Keratinocyte (primary cell): ENCODE data around the gene P2RY11. TPM values are rescaled to one million over a fixed set of nuclear protein-coding genes. Genes with fewer than 3 reads are reported as not detected.

Experiments used
- DNase-seq: peaks from one replicate; pipeline ENCODE4 v3.0.0-alpha.2; 2011; ENCODE audit warnings: low read depth, missing footprints, low spot score
- FAIRE-seq: peaks from 2 replicates; lab custom pipeline; 2011; peaks lifted over from hg19 to GRCh38; lab: Jason Lieb, UNC
- H2AFZ ChIP-seq: 2 replicates; pipeline ENCODE4 v1.6.0; 2012; ENCODE audit warnings: low read length, control low read depth, inconsistent platforms; ENCODE audit not compliant: control insufficient read depth
- H3K27ac ChIP-seq: 2 replicates; pipeline ENCODE4 v1.5.1; 2011; ENCODE audit warnings: low read length; ENCODE audit not compliant: control insufficient read depth, insufficient read depth
- H3K27me3 ChIP-seq: 3 replicates; pipeline ENCODE4 v1.6.0; 2011; ENCODE audit warnings: low read length; ENCODE audit not compliant: control insufficient read depth, insufficient read depth; ENCODE audit errors: extremely low read depth
- H3K36me3 ChIP-seq, 2 experiments: 2 replicates in 1 of 2; 3 replicates in 1 of 2; pipeline ENCODE4 v1.5.1; 2011; ENCODE audit warnings: low read length in 2 of 2, mild to moderate bottlenecking in 1 of 2; ENCODE audit not compliant: control insufficient read depth in 2 of 2, insufficient read depth in 2 of 2; ENCODE audit errors: extremely low read depth in 1 of 2
- H3K4me1 ChIP-seq: 3 replicates; pipeline ENCODE4 v1.5.1; 2011; ENCODE audit warnings: low read length; ENCODE audit not compliant: control insufficient read depth, insufficient read depth; ENCODE audit errors: extremely low read depth
- H3K4me2 ChIP-seq: 3 replicates; pipeline ENCODE4 v1.6.0; 2011; ENCODE audit warnings: low read depth, low read length; ENCODE audit not compliant: control insufficient read depth, insufficient read depth; ENCODE audit errors: extremely low read depth
- H3K4me3 ChIP-seq, 3 experiments: fragments of 200-600 bp in 1 of 3; sonication (generic) in 1 of 3; 2 replicates in 2 of 3; 3 replicates in 1 of 3; pipeline ENCODE4 v1.5.1; 2011 to 2016; ENCODE audit warnings: low read length in 3 of 3, mild to moderate bottlenecking in 3 of 3, control low read depth in 2 of 3, inconsistent platforms in 1 of 3, low read depth in 1 of 3, mixed read lengths in 1 of 3, mixed run types in 1 of 3, moderate library complexity in 1 of 3; ENCODE audit not compliant: control insufficient read depth in 2 of 3, insufficient read depth in 2 of 3; ENCODE audit errors: extremely low read depth in 1 of 3
- H3K79me2 ChIP-seq: 2 replicates; pipeline ENCODE4 v1.6.0; 2012; ENCODE audit warnings: low read length; ENCODE audit not compliant: control insufficient read depth, insufficient read depth
- H3K9ac ChIP-seq: 3 replicates; pipeline ENCODE4 v1.6.0; 2011; ENCODE audit warnings: low read length; ENCODE audit not compliant: control insufficient read depth, insufficient read depth; ENCODE audit errors: extremely low read depth
- H3K9me1 ChIP-seq: 3 replicates; pipeline ENCODE4 v1.6.0; 2011; ENCODE audit warnings: low read length; ENCODE audit not compliant: control insufficient read depth, insufficient read depth; ENCODE audit errors: extremely low read depth
- H3K9me3 ChIP-seq: 2 replicates; pipeline ENCODE4 v1.5.1; 2012; ENCODE audit warnings: low read depth, low read length; ENCODE audit not compliant: control insufficient read depth
- H4K20me1 ChIP-seq: 3 replicates; pipeline ENCODE4 v1.6.0; 2011; ENCODE audit warnings: low read length; ENCODE audit not compliant: control insufficient read depth, insufficient read depth; ENCODE audit errors: extremely low read depth
- CTCF ChIP-seq, 3 experiments: IDR thresholded peaks in 1 of 3; conservative IDR thresholded peaks in 1 of 3; optimal IDR thresholded peaks in 1 of 3; 2 replicates in 2 of 3; 3 replicates in 1 of 3; pipeline versions ENCODE3 to v1.5.1; 2011; ENCODE audit warnings: low read length in 3 of 3, mild to moderate bottlenecking in 3 of 3, moderate library complexity in 2 of 3, control low read depth in 1 of 3, inconsistent platforms in 1 of 3; ENCODE audit not compliant: insufficient read depth in 2 of 3; ENCODE audit errors: extremely low read depth in 1 of 3
- EZH2 ChIP-seq: IDR thresholded peaks from one replicate; pipeline ENCODE4 v1.6.1; 2012; ENCODE audit warnings: inconsistent platforms, mild to moderate bottlenecking, low read length, moderate library complexity
- dilution Hi-C: fragments of 300-500 bp; cut with MboI; formaldehyde crosslinking; loops from one replicate; pipeline ENCODE4 v1.7.0; 2020; ENCODE audit warnings: low sequenced_read_pairs; ENCODE audit not compliant: extremely low pct_ligation_motif_present
- polyA plus RNA-seq, 5 experiments: library from polyadenylated mRNA; depleted of rRNA in 3 of 5; stranded (reverse) in 3 of 5; stranded (forward) in 1 of 5; unstranded in 1 of 5; fragments of >200 nt; gene quantifications; 1 replicate in 1 of 5; 2 replicates in 3 of 5; 3 replicates in 1 of 5; pipeline versions ENCODE4 v1.2.1 to v1.2.3, GENCODE V29; 2011 to 2012; ENCODE audit warnings: missing spikeins in 2 of 5, low read depth in 1 of 5, low replicate concordance in 1 of 5

P2RY11 gene
- polyA plus RNA-seq, 1 donor (not counting 4 experiments of a cell fraction or from before 2014, with no cell fraction given): 3.2 TPM

GRCh38 chr19:10083911-10084310 is 27.6 kb upstream of the P2RY11 start:
- Histone ChIP-seq H3K79me2 (no peaks in the 10 kb centered on the region), H4K20me1 (no peaks in the 10 kb centered on the region), H3K9ac (no peak overlapping the region), H3K4me2 (no peak overlapping the region), H3K4me1 (no peaks in the 10 kb centered on the region), H3K9me3 (no peaks in the 10 kb centered on the region), H3K9me1 (no peaks in the 10 kb centered on the region), H3K36me3 (no peaks in the 10 kb centered on the region), H3K27ac (no peak overlapping the region), H3K27me3 (no peaks in the 10 kb centered on the region), H3K4me3 (no peak overlapping the region), H2AFZ (no peak overlapping the region)
- TF ChIP-seq EZH2: no peak
- TF ChIP-seq CTCF (optimal IDR thresholded peaks at IDR 0.05 in 1 of 3, IDR thresholded peaks at IDR 0.05 in 1 of 3, conservative IDR thresholded peaks at IDR 0.05 in 1 of 3; ENCODE audit: extremely low read depth in 1 of 3, insufficient read depth in 2 of 3, low read length in 3 of 3): no peak
- dilution Hi-C loops: loop anchor here (25.0 kb wide), 1 partner anchor 147 kb away; the partner anchor contains the start of gene OLFM2
- DNase-seq (no peak), FAIRE-seq (no peak)

- dilution Hi-C loops: loop anchor here (25.0 kb wide), 1 partner anchor 148 kb away; the partner anchor contains the start of gene OLFM2
- Histone ChIP-seq H4K20me1 (no peaks in the 10 kb centered on the region), H3K27ac (no peak overlapping the region), H2AFZ (no peak overlapping the region), H3K79me2 (no peaks in the 10 kb centered on the region), H3K4me3 (no peak overlapping the region), H3K9me3 (no peaks in the 10 kb centered on the region), H3K9me1 (no peaks in the 10 kb centered on the region), H3K36me3 (peaks cover 0 to 7% of the 10 kb centered on the region in 2 experiments), H3K4me1 (no peaks in the 10 kb centered on the region), H3K4me2 (no peak overlapping the region), H3K27me3 (no peaks in the 10 kb centered on the region), H3K9ac (no peak overlapping the region)
- FAIRE-seq (no peak), DNase-seq (no peak)
- TF ChIP-seq CTCF (optimal IDR thresholded peaks at IDR 0.05 in 1 of 3, IDR thresholded peaks at IDR 0.05 in 1 of 3, conservative IDR thresholded peaks at IDR 0.05 in 1 of 3; ENCODE audit: extremely low read depth in 1 of 3, insufficient read depth in 2 of 3, low read length in 3 of 3) (no peak), EZH2 (no peak)
Measured at GRCh38 chr19:10084803-10085202, 26.7 kb upstream of the P2RY11 start.
